T47D (cell line): ENCODE measurements around the gene SPATA22.
"Not testable (repeated sequence)": the region's sequence is repeated elsewhere in the genome, so short reads cannot be mapped to it uniquely, and the experiment has no call there.

Experiments
- DNase-seq, 2 experiments: peaks; one replicate each; pipeline versions ENCODE4 v3.0.0 to v3.0.0-alpha.2; 2011 to 2012; ENCODE audit warnings: low read depth in 1 of 2, low spot score in 1 of 2
- JUND ChIP-seq: IDR thresholded peaks from 2 replicates; pipeline ENCODE4 v1.6.1; 2012; ENCODE audit warnings: low read depth
- in situ Hi-C: cut with HindIII; loops from 2 replicates; pipeline ENCODE4 v1.10.0; 2016; ENCODE audit warnings: low sequenced_read_pairs, low pct_unique_long_range_greater_than_20kb

Gene SPATA22

GRCh38 chr17:3447625-3448024 is 24.0 kb downstream of the SPATA22 start:
- peak in 1 of 2 experiments; percentile 31 for DNase-seq
- in situ Hi-C loops: no loop called here
- no peak for TF ChIP-seq JUND

GRCh38 chr17:3440451-3440850 is 31.2 kb downstream of the SPATA22 start:
- TF ChIP-seq JUND: no peak

GRCh38 chr17:3438368-3438767 is 33.3 kb downstream of the SPATA22 start:
- no peak for TF ChIP-seq JUND
- no peak for DNase-seq
- in situ Hi-C loops: no loop called here

More at GRCh38 chr17:3440451-3440850, 31.2 kb downstream of the SPATA22 start:
- no peak for DNase-seq
- in situ Hi-C loops: no loop called here

GRCh38 chr17:3433741-3434140 is 37.9 kb downstream of the SPATA22 start, which contains the start of gene OR1E2:
TSS of gene OR1E2 (minus strand) at chr17:3433841. CDS start at chr17:3433841, 0 bp downstream.
- TF ChIP-seq JUND: no peak
- DNase-seq: no peak
- in situ Hi-C loops: no loop called here

- DNase-seq: peak in 1 of 2 experiments; percentile 39
- in situ Hi-C loops: not testable (repeated sequence)
Measured at GRCh38 chr17:3433215-3433614, 38.4 kb downstream of the SPATA22 start.

- DNase-seq: no peak
- TF ChIP-seq JUND: no peak
- in situ Hi-C loops: no loop called here
Measured at GRCh38 chr17:3418222-3418621, 53.4 kb downstream of the SPATA22 start.

GRCh38 chr17:3415610-3416009 is 56.0 kb downstream of the SPATA22 start:
- DNase-seq: no peak
- no peak for TF ChIP-seq JUND
- in situ Hi-C loops: no loop called here

- DNase-seq, in situ Hi-C loops: not testable (repeated sequence)
Measured at GRCh38 chr17:3412216-3412615, 59.4 kb downstream of the SPATA22 start.

- in situ Hi-C loops: no loop called here
- no peak for TF ChIP-seq JUND
- no peak for DNase-seq
Measured at GRCh38 chr17:3411070-3411469, 60.5 kb downstream of the SPATA22 start, which contains the start of gene OR3A3. TSS of gene OR3A3 (plus strand) at chr17:3411370.

GRCh38 chr17:3403856-3404255 is 67.8 kb downstream of the SPATA22 start:
- DNase-seq, in situ Hi-C loops: not testable (repeated sequence)

GRCh38 chr17:3401786-3402185 is 69.8 kb downstream of the SPATA22 start:
- in situ Hi-C loops: no loop called here
- no peak for TF ChIP-seq JUND
- no peak for DNase-seq

- no peak for TF ChIP-seq JUND
- no peak for DNase-seq
- in situ Hi-C loops: no loop called here
Measured at GRCh38 chr17:3400055-3400454, 71.6 kb downstream of the SPATA22 start.

- no peak for DNase-seq
- in situ Hi-C loops: no loop called here
- TF ChIP-seq JUND: no peak
Measured at GRCh38 chr17:3398310-3398709, 73.3 kb downstream of the SPATA22 start, which contains the start of gene OR1E1. TSS of gene OR1E1 (minus strand) at chr17:3398410. CDS start at chr17:3398410, 0 bp downstream.

- DNase-seq: peak in 1 of 2 experiments; percentile 36
- in situ Hi-C loops: not testable (repeated sequence)
Measured at GRCh38 chr17:3397801-3398200, 73.8 kb downstream of the SPATA22 start.
